ENCODE results near the gene RAB6C.
"Not testable (repeated sequence)": the region's sequence is repeated elsewhere in the genome, so short reads cannot be mapped to it uniquely, and the experiment has no call there.

GRCh38 chr2:129976969-129977368 is 2.5 kb upstream of the RAB6C start:
- TF ChIP-seq EZH2 (IDR thresholded peaks at IDR 0.05; ENCODE audit: borderline replicate concordance); EZH2phosphoT487 (IDR thresholded peaks at IDR 0.05; ENCODE audit: low read depth, severe bottlenecking, unreplicated experiment): not testable (repeated sequence)
- TF ChIP-seq, protein P1, sequence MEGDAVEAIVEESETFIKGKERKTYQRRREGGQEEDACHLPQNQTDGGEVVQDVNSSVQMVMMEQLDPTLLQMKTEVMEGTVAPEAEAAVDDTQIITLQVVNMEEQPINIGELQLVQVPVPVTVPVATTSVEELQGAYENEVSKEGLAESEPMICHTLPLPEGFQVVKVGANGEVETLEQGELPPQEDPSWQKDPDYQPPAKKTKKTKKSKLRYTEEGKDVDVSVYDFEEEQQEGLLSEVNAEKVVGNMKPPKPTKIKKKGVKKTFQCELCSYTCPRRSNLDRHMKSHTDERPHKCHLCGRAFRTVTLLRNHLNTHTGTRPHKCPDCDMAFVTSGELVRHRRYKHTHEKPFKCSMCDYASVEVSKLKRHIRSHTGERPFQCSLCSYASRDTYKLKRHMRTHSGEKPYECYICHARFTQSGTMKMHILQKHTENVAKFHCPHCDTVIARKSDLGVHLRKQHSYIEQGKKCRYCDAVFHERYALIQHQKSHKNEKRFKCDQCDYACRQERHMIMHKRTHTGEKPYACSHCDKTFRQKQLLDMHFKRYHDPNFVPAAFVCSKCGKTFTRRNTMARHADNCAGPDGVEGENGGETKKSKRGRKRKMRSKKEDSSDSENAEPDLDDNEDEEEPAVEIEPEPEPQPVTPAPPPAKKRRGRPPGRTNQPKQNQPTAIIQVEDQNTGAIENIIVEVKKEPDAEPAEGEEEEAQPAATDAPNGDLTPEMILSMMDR (IDR thresholded peaks at IDR 0.05; ENCODE audit: poor library complexity), result not testable (repeated sequence)
